Mucosa of gallbladder (tissue), 1 donor: Measurements from ENCODE around the gene FBXL17. TPM values are rescaled to one million over a fixed set of nuclear protein-coding genes. Genes with fewer than 3 reads are reported as not detected.

Experiments used
- DNase-seq: peaks from one replicate; pipeline ENCODE4 v3.0.0-alpha.2; 2020; ENCODE audit warnings: low spot score
- total RNA-seq: library from RNA; stranded (reverse); gene quantifications from one replicate; pipeline ENCODE4 v1.2.1, GENCODE V29; 2021
- donor health status: DM: no; HTN: no; CAD: no.

The FBXL17 gene
- total RNA-seq, 1 donor from 2014 or later: 22.7 TPM

GRCh38 chr5:107809201-107810034 is 572.5 kb downstream of the FBXL17 start:
- no peak for DNase-seq
